NCI-H1930 (cell line): ENCODE data around the gene SLC22A7.

ENCODE experiments used
- DNase-seq, 2 experiments: peaks; one replicate each; lab custom pipeline; 2025; lab: John Stamatoyannopoulos, UW

Gene SLC22A7

DNA sequence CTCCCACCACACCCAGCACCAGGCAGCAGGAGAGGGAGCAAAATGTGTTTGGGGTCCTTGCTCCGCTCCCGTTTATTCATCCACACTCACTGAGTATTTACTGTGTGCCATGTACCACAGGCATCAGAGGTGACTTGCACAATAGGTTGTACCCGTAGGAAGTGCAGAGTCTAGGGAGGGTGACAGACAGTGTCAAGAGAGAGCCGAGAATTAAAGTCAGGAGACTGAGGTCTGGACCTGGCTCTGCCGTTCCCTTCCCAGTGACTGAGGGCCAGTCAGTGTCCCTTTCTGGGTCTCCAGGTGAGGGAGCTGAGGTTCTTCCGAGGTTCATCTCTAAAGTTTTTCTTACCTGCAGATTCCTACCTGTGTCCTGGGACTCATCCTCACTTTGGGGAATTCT is 32.5 kb upstream of the SLC22A7 start:
- DNase-seq, result no peak

DNA sequence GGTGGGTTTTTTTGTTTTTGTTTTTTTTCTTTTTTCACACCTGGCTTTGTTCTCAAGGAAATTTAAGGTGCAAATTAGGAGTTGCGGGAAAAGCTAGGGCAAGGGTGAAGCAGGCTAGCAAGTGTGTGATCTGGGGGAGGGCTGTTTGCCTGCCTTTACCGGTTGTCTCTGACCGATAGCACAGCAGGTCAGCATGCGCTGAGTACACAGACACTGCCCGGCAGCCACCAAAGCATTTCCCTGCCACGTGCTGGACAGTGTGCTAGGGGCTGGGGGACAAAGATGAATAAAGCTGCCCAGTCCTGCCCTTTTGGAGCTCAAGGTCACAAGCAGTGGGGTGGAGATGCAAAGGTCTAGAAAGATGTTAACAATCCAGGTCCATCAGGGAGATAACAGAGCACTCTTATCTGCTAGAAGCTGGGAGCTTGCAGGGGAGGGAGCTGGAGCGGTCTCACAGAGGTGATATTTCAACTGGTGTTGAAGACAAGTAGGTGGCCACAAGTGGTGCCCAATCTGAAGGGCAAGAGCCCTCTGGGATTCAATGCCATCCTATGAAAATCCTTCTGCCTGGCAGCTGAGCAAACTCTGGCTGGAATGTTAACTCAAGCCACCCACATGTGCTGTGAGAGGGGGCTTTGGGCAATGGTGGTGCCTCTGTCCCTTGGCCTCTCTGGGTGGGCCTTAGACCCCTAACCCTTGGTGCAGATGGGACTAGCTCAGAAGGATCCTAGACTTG is 30.3 kb upstream of the SLC22A7 start:
- no peak for DNase-seq

DNA sequence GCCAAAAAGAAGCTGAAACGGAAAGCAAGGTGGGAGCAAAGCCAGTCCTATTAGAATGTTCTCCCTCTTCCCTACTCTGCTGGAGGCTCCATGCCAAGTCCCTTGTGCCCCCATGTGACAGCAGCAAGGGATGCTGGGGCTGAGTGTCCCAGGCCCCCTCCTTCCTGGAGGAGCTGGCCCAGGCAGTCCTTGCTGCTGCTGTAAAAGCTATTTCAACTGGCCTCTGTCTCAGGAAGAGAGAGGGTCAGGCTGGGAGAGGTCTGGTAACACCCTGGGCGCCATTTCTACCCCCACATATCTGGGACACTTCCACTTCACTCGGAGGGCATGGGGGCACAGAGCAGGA is 29.7 kb upstream of the SLC22A7 start:
- no peak for DNase-seq

DNA sequence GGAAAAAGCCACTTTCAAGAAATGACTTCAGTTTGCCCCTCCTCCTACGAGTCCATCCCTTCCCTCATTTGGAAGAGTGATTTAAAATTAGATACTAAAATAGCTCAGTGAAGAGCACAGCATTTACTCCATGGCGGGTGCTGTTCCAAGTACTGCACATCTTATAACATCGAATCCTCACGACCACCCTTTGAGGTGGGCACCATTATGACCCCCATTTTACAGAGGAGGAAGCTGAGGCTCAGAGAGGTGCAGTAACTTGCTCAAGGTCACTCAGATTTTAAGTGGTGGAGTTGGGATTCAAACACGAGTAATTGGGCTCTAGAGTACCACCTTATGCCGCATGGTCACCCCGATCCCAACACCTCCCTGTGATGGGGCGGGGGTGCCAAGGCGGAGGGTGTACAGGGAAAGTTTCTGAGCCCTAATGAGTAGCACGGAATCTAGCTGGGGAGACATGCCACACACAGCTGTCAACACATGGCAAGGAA is 29.2 kb upstream of the SLC22A7 start:
- DNase-seq, result no peak

DNA sequence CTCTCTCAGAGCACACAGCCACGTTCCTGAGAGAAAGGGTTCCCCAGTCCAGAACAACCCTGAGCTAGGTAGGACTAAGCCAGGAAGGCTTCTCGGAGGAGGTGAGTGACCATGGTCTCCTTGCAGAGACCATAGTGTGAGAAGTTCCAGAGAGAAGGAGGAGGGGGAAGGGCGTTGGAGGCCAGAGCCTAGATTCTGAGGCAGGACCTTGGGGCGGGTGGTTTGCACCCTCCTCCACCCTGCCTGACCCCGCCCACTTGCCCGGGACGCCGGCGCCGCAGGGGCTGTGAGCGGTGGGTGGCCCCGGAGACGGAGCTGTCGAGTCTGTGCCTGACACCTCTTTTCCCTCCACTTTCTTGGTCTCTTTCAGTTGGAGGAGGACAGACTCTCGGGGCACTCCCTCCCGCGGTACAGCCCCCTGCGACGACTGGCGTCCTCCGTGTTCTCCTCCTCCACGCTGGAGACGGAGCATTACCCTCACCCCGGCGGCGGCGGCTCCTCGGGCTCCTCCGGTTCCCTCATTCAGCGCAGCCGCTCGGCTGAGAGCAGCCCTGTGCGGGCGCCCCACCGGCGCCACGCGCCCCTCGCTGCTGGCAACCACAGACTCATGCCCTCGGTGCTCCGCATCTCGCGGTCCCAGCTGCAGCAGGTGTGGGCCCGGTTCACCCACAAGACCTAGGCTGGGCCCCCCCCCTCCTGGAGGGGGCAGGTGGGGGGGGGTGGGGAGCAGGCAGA is 28.6 kb upstream of the SLC22A7 start:
- DNase-seq, result no peak

DNA sequence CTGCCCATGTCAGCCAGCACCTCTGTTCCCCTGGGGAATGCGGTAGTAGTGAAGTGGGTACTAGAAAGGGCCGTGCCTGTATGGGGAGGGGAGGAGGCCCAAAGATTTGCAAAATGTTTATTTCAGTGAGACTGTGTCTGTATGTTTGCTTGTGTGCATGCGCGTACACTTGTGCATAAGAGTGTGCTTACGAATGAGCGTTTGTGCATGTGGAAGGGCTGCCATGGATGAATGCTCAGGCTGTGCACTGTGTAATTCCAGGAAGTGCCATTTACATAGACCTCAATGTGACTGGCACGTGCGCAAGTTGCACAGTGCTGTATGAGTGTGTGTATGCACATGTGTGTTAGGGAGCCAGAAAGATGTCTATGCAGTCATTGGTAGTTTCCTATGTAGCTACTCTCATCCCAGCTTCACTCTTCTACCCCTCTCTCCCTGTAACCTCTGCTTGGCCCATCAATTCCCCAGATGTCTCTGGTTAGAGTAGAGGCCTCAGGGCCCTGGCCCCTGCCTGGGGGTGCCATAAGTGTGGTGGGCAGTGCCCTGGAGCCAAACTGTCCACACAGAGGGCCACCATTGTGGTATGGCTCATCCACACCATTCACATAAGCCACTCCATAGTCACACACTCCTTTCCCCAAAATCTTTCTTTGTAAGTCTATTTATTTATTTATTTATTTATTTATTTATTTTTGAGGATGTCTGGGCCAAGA is 26.8 kb upstream of the SLC22A7 start:
- DNase-seq, result no peak

DNA sequence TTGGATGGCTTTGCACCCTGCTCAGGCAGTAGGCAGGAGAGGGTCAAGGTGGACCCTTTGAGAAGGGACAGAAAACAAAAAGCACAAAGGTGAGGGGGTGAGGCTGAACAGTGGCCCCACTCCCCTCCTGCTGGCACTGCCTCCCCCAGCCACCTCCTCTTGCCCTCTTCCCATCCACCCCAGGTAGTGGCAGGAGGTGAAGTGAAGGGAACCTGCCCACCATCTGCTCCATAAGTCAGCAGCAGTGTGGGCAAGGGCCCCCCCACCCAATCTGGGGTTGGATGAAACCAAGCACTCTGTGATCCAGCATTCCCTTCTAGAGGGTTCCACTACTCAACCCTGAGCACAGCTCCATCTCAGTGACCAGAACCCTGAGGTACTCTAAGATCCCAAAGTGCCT is 26.1 kb upstream of the SLC22A7 start:
- no peak for DNase-seq

DNA sequence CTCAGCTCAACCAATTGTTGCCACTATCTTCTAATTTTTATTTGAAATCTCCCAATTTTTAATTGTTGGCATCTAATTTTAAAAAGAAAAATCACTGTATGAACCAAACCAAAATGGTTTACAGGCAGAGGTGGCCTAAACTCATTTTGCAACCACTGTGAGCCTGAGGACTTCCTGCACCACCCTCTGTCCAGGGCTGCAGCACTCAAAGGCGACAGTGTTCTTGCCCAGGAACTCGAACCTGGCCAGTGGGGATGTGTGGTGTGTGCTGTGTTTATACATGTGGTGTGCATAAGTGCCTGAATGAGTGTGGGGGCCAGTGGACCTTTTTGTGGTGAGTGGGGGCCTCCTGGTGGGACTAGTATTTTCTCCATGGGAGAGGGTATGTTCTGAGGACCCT is 24.4 kb upstream of the SLC22A7 start:
- DNase-seq, result no peak

DNA sequence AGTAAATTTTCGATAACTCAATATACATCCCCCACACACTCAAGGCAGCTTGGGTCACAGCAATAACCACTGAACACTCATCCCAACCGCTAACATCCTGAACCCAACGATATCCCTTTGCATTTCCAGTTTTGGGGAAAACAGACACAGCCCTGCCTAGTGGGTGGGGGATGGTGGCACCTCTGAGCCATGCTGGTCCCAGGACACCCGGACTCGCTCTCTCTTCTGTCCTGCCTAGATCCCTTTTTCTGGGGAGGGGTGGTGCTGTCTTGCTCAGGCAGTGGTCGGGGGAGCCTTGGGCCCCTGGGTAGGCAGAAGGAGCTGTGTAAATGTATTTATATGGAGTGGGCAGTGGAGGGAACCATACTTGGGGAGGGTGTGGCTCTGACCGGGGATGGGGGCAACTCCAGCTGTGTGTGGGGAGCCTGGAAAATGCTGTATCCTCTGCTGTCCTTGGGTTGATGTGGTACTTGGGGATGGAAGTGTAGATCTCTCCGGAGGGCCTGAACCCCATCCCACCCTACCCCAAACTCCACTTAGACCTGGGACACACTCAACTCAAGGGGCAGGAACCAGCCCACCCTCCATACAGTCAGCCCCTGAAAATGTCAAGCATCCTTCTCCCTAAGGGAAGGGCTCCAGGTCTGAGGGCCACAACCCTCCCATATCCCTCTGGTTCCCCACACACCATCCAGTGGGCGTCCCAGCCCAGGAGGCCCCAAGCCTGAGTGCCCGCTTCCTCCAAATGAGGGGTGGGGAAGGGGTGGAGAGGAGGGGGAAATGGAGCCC is 23.7 kb upstream of the SLC22A7 start:
- no peak for DNase-seq

DNA sequence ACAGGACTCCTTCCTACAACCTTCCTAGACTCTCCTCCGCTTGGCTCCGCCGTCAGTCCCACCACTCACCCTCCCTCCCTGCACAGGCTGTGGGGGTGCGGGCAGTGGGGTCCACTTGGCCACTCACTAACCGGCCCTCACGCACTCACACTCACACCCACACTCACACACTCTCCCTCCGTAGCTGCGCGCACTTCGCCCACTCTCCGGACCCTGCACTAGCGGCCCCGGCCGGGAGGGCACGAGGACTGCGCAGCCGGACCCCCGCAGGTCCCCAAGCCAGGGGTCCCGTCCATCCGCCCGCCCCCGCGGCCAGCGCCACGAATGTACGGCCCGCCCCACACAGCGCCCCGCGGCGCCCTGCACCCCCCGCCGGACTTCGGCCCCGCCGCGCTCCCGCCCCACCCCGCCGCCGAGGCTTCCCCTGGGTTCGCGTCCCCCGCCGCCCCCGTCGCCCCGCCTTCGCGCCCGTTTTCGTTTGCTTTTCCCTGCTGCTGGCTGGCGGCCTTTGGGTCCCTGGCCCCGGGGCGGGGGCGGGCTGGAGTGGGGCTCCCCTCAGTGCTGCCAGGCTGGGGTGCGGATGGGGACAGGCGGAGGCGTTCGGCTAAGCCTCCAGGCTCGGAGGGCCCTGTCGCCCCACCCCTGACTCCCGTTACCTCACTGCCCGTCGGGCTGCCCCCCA is 23.0 kb upstream of the SLC22A7 start:
- no peak for DNase-seq

DNA sequence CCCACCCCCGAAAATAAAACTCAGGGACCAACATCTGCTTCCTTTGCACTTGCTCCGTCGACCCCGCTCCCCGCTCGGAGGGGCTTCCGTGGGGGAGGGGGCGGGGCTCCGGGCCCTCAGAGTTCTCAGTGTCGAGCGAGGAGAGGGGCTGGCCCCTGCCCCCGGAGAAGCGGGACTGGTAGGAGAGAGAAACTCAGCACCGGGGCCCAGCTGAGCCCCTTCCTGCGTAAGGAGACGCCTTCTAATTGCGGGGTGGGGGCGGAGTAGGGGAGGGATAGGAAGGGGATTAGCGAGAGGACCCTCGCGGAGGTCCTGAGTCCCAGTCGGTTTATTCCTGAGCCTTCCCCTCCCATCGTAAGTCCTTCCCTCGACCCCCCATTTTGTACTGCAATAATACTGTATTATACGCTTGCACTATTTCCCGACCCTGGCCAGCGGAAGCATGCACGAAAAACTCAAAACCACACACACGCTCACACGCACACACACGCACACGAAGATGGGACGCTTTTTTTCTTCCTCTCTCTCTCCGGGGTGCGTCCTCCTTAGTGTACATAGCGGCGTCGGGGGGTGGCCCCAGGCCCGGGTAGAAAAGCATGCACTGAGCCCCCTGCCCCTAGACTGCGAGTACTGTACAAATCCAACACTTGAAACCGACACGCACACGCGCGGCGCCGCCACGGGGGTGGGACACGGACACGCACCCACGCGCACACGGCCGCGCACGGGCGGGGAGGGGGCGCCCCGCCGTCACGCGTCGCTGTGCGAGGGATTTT is 22.1 kb upstream of the SLC22A7 start:
- DNase-seq, result no peak

DNA sequence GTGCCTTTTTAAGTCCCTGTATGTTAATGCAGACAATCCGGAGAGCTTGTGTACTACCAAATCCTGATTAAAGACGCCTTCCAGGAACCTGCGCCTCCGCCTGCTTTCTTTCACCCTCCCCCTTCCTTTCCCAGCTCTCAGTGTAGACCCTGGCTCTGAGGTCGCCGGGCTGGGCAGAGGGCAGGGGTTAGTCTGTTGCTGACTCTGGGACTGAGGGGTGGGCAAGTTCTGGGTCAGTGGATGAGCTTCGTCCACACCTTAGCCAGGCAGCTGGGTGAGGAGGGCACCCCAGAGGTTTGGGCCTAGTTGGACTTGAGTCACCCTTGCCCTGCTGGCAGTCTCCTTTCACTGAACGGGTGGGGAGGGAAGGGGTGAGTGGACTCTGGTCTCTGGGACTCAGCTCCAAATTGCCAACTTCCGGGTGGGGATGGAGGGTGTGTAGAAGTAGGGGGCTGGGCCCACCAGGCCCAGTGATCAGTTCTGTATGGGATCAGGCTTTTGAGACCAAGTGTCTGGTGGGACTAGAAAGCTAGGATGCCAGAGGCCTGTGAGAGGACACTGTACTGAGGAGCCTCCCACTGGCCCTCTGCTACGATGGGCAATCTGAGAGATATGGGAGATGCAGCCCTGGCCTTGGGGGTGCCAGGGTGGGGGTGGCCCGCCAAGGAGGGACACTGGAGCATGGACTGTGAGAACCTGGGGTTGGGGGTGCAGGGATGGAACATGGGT is 21.3 kb upstream of the SLC22A7 start:
- no peak for DNase-seq

DNA sequence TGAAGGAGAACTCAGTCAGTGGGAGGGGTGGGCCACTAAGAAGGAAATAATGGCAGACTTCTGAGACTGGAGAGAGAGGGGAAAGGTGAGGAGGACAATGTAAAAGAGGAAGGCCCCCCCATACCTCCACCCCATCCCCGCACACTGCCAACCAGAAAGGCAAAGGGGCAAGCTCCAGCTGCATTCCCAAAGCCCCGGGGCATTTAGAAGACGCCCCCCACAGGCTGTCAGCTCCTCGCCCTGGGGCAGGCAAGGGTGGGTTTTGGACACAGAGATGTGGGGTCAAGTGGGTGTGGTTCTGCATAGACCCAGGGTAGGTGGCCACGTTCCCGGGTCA is 20.8 kb upstream of the SLC22A7 start:
- DNase-seq, result no peak

DNA sequence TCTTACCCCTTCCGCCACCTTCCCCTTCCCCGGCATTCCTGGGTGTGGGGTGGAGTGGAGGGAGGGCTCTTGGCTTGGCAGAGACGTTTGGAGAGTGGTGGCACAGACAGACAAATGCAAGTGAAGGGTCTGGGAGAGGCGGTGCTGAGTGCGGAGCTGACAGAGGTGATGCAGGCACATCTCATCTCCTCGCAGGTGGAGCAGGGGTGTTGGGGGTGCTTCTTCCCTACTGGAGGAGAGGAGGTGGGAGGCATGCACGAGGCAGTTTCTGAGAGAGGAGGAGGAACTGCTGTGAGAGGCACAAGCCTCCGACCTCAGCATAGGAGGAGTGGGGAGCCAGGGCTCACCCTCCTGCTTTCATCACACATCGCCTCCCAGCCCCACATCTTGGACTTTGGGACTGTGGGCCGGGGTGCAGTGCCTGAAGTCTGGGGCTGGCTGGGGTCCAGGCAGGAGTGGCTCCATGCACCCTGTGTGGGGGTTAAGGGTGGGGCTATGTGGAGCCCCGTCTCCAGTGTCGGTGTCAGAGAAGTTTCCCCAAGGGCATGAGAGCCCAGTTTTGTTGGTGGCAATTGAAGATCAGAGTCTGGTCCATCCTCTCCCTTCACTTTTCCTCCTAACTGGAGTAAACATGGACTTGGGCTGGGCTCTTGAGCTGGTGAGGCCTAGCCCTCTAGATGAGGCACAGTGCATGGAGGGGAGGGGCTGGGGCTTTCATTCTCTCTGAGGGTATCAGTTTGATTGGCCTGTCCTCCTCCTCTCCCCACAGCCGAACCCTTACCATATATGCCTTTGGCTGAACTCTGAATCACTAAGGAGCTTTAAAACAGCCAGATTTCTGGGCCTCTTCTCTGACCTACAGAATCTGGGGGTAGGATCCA is 20.2 kb upstream of the SLC22A7 start:
- DNase-seq, result no peak

DNA sequence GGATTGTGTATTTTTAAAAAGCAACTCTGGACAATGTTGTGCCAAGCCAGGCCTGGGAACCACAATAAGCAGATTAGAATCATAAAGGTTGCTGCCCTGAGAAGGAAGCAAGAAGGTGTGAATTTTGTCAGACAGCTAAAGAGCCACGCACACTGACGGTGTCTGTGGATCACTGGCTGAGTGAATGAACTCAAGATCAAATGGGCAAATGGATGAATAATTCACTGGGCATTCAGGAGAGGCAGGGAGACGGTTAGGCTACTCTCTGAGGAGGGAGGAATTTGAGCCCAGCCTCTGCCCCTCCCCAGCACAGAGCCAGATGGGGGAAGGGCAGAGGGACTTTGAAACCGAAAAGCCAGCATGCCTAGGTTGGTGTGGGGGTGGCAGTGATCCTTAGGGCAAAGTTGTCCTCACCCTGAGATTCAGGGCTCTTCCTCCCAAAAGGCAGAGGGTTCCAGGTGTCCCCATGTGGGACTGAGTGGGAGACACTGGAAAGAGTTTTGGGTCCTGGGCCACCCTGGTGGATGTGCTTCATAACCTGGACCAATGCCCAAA is 19.5 kb upstream of the SLC22A7 start:
- no peak for DNase-seq

DNA sequence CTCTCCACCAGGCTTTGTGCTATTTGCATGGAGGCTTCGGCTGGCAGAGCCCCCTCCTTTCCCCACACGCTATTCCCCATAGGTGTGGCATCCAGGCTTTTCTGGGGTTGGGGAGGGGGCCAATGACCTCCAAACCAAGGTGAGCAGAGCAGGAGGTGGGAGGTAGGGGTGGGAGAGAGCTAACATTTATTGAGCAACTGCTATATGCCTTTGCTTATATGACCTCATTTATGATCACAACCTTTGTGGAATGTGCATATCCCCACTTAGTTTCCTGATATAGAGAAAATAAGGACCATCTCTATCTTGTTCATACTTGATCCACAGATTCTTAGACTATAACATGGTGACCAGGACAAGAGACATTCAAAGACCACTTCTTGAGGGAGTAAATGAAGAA is 17.8 kb upstream of the SLC22A7 start:
- no peak for DNase-seq

DNA sequence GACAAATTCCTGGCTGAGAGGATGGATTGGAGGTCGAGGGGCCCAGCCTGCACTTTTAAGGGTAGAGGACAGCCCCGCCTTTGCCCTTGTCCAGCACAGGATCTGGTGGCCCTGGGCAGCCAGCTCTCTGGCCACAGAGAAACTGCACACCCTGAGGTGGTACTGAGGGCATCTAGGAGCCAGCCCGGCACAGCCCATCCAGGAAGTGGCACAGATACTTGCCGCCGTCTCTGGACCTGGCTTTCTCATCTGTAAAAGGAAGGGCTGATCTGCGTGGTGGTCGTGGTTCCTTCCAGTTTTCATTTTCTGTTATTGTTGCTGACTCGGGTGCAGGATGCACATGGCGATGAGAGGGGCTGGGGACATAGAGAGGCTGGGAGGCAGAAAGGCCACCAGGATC is 16.0 kb upstream of the SLC22A7 start:
- no peak for DNase-seq

DNA sequence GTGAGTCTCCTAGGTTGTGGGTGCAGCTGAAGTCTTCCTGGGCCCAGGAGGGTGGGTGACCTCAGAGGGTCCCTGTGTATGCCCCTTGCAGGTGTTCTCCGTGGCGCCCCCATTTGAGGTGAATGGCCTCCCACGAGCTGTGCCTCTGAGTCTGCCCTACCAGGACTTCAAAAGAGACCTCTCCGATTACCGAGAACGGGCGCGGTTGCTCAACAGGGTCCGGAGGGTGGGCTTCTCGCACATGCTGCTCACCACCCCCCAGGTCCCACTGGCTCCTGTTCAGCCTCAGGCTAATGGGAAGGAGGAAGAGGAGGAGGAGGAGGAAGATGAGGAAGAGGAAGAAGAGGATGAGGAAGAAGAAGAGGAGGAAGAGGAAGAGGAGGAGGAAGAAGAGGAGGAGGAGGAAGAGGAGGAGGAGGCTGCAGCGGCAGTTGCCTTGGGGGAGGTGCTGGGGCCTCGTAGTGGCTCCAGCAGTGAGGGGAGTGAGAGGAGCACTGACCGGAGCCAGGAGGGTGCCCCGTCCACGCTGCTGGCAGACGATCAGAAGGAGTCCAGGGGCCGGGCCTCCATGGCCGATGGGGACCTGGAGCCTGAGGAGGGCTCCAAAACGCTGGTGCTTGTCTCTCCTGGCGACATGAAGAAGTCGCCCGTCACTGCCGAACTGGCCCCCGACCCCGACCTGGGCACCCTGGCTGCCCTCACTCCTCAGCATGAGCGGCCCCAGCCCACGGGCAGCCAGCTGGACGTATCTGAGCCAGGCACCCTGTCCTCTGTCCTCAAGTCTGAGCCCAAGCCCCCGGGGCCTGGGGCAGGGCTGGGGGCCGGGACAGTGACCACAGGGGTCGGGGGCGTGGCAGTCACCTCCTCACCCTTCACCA is 15.2 kb upstream of the SLC22A7 start:
- no peak for DNase-seq
